Immature natural killer cell (primary cell): ENCODE measurements around the gene TRIOBP. TPM values are rescaled to one million over a fixed set of nuclear protein-coding genes. Genes with fewer than 3 reads are reported as not detected.

Experiments used
- DNase-seq, 3 donors: peaks; one replicate each; pipeline ENCODE4 v3.0.0; 2022; ENCODE audit warnings: mixed read lengths in 1 of 3
- H3K27ac Mint-ChIP-seq, 6 donors: one replicate each; pipeline ENCODE4 v1.8.0; 2020; ENCODE audit warnings: mixed read lengths in 6 of 6, mild to moderate bottlenecking in 5 of 6, inconsistent platforms in 4 of 6, moderate library complexity in 3 of 6
- H3K27me3 Mint-ChIP-seq, 3 donors: one replicate each; pipeline ENCODE4 v1.8.0; 2020 to 2021; ENCODE audit warnings: low read depth in 3 of 3, mild to moderate bottlenecking in 3 of 3, mixed read lengths in 3 of 3, moderate library complexity in 3 of 3, inconsistent platforms in 1 of 3
- H3K36me3 Mint-ChIP-seq, 3 donors: one replicate each; pipeline ENCODE4 v1.8.0; 2020; ENCODE audit warnings: mixed read lengths in 3 of 3, inconsistent platforms in 2 of 3, mild to moderate bottlenecking in 2 of 3
- H3K4me1 Mint-ChIP-seq, 2 donors: one replicate each; pipeline ENCODE4 v1.8.0; 2020; ENCODE audit warnings: inconsistent platforms in 2 of 2, mild to moderate bottlenecking in 2 of 2, mixed read lengths in 2 of 2, moderate library complexity in 1 of 2
- H3K4me3 Mint-ChIP-seq, 5 donors: one replicate each; pipeline ENCODE4 v1.8.0; 2020; ENCODE audit warnings: mild to moderate bottlenecking in 5 of 5, mixed read lengths in 5 of 5, inconsistent platforms in 3 of 5, moderate library complexity in 3 of 5
- H3K9me3 Mint-ChIP-seq, 6 donors: one replicate each; pipeline ENCODE4 v1.8.0; 2020; ENCODE audit warnings: mild to moderate bottlenecking in 6 of 6, mixed read lengths in 6 of 6, inconsistent platforms in 4 of 6, moderate library complexity in 3 of 6
- polyA plus RNA-seq, 3 donors: library from polyadenylated mRNA; unstranded; fragments of 300-500 nt; fragmentation: Illumina TruSeq; gene quantifications; one replicate each; pipeline ENCODE4 v1.2.3, GENCODE V29; 2021

The TRIOBP gene
- polyA plus RNA-seq, 3 donors from 2014 or later: 15.0 to 22.4 (median 20.8) TPM

DNA sequence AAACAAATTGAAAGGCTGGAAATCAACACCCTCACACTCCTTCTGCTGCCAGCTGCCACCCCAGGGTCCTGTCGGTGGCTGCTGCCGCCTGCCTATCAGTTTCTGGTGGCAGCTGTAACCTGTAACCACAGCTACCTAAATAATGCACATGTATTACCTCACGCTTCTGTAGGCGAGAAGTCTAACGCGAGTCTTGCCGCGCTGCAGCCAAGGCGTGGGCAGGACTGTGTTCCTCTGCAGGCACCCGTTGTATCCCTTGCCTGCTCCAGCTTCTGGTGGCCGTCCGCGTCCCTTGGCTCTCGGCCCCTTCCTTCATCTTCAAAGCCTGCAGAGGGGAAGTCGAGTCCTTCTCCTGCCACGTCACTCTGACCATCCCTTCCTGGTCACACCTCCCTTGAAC is 66.8 kb downstream of the TRIOBP start:
- Mint-ChIP-seq H3K4me1 (peaks cover 0 to 6% of the 10 kb centered on the region in 2 donors), H3K27ac (no peak overlapping the region), H3K9me3 (no peaks in the 10 kb centered on the region), H3K27me3 (peaks cover 0 to 3% (median 0%) of the 10 kb centered on the region in 3 donors), H3K4me3 (no peak overlapping the region), H3K36me3 (peaks cover 8 to 18% (median 13%) of the 10 kb centered on the region in 3 donors)
- DNase-seq: no peak

DNA sequence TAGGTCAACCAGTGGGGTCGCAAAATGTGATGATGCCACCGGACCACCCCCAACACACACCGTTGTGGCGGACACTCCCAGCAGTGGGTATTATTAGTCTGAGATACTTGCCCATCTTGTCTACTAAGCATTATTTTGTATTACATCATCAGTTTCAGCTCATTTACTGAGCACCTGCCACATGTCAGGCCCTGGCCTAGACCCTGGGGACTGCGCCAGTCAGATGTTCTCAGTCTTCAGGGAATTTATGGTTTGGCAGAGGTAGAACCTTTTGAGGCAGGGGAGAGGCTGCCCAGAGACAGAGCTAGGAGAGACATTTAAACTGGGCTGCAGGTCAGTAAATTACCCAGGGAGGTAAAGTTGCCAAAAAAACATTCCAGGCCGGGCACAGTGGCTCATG is 67.8 kb downstream of the TRIOBP start:
- Mint-ChIP-seq H3K4me3 (no peak overlapping the region), H3K27ac (no peak overlapping the region), H3K27me3 (peaks cover 0 to 3% (median 0%) of the 10 kb centered on the region in 3 donors), H3K4me1 (peaks cover 0 to 6% of the 10 kb centered on the region in 2 donors), H3K9me3 (no peaks in the 10 kb centered on the region), H3K36me3 (peaks cover 8 to 18% (median 13%) of the 10 kb centered on the region in 3 donors)
- DNase-seq: no peak

DNA sequence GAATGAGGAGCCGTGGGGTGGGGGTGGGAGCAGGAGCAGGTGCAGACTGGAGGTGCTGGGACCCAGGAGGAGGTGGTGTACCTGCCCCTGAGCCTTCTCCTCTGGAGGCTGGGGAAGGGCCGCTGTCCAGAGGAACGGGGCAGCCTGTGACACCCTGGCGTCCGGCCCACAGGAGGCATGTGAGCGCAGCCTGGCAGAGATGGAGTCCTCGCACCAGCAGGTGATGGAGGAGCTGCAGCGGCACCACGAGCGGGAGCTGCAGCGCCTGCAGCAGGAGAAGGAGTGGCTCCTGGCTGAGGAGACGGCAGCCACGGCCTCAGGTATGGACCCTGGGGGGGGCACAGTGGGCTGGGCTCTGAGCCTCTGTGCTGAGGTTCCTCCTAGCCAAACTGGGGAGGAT is 68.7 kb downstream of the TRIOBP start:
- H3K27ac Mint-ChIP-seq: no peak overlapping the region
- no peaks in the 10 kb centered on the region for H3K9me3 Mint-ChIP-seq
- no peak for DNase-seq
- no peaks in the 10 kb centered on the region for H3K4me1 Mint-ChIP-seq
- H3K4me3 Mint-ChIP-seq: no peak overlapping the region
- peaks cover 0 to 3% (median 0%) of the 10 kb centered on the region in 3 donors for H3K27me3 Mint-ChIP-seq
- H3K36me3 Mint-ChIP-seq: peaks cover 6 to 11% (median 8%) of the 10 kb centered on the region in 3 donors

DNA sequence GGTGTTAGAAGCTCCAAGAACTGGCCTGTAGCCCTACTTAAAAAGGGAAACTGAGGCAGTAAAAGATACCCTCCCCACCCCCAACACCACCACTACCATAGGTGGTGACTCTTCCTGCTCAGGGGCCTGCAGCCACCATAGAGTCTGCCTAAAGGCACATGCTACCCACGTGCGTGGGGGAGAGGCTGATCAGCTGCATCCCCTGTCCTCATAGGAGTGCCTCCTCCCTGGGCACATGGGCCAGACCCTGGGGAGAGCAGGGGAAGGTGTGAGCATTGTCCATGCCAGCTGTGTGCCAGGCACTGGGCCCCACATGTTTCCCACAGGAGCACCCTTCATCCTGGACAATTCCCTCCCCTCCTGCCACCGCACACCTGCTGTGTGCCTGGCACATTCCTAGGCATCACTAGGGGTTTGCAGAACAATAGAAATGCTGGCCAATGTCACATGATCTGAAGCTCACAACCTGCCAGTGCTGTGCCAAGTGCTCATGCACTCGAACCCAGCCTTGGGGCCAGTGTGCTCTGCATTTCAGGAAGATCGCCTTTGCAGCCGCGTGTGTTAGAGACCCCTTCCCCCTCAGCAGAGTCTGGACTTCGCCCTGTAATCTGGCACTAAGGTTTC is 69.2 kb downstream of the TRIOBP start:
- Mint-ChIP-seq H3K9me3 (no peaks in the 10 kb centered on the region), H3K27ac (no peak overlapping the region), H3K4me1 (no peaks in the 10 kb centered on the region), H3K36me3 (peaks cover 6 to 9% (median 8%) of the 10 kb centered on the region in 3 donors), H3K4me3 (no peak overlapping the region), H3K27me3 (peaks cover 0 to 2% (median 0%) of the 10 kb centered on the region in 3 donors)
- no peak for DNase-seq

DNA sequence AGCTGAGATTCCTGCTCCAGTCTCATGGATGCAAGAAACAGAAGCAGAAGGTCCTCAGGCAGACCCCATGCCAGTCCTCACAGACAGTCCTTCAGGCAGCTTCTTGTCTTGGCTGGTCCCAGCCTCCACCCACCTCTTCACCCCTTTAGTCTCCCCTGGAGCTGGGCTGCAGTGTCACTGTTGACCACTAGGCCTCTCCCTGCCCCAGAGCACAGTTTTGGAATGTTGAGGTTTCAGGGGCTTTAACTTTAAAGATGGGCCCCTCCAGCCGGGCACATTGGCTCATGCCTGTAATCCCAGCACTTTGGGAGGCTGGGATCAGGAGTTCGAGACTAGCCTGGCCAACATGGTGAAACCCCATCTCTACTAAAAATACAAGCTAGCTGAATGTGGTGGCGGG is 71.4 kb downstream of the TRIOBP start:
- Mint-ChIP-seq H3K9me3 (no peaks in the 10 kb centered on the region), H3K4me1 (peaks cover 0 to 9% of the 10 kb centered on the region in 2 donors), H3K36me3 (peaks cover 6 to 8% (median 8%) of the 10 kb centered on the region in 3 donors), H3K27ac (no peak overlapping the region), H3K27me3 (no peaks in the 10 kb centered on the region), H3K4me3 (no peak overlapping the region)
- no peak for DNase-seq

DNA sequence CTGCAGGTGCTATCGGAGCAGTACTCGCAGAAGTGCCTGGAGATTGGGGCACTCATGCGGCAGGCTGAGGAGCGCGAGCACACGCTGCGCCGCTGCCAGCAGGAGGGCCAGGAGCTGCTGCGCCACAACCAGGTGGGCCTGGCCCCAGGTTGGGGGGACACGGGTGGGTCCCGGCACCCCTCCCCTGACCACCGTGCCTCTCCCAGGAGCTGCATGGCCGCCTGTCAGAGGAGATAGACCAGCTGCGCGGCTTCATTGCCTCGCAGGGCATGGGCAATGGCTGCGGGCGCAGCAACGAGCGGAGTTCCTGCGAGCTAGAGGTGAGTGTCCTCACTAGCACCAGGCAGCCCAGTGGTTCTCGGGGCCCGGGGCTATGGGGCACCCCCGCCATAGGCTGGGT is 72.2 kb downstream of the TRIOBP start:
- H3K4me1 Mint-ChIP-seq: peaks cover 0 to 10% of the 10 kb centered on the region in 2 donors
- DNase-seq: no peak
- H3K4me3 Mint-ChIP-seq: no peak overlapping the region
- no peaks in the 10 kb centered on the region for H3K9me3 Mint-ChIP-seq
- H3K36me3 Mint-ChIP-seq: peaks cover 3 to 10% (median 7%) of the 10 kb centered on the region in 3 donors
- no peaks in the 10 kb centered on the region for H3K27me3 Mint-ChIP-seq
- H3K27ac Mint-ChIP-seq: no peak overlapping the region

DNA sequence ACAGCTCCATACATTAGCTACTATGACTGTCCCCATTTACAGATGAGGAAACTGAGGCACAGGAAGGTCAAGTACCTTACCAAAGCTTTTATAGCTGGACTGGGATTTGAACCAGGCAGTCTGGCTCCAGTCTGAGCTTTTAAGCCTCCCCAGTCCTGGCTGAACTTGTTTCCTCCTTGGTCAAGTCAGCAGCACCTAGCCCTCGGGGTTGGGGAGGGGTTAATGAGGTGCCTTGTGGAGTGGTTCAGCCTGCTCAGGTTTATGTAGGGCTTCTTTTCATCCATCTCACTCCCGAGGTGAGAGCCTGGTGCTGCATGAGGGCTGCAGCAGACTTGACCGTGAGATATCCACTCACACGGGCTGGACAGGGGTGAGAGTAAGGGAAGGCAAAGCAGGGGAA is 74.2 kb downstream of the TRIOBP start:
- H3K36me3 Mint-ChIP-seq: peaks cover 0 to 4% (median 4%) of the 10 kb centered on the region in 3 donors
- peaks cover 0 to 2% (median 0%) of the 10 kb centered on the region in 3 donors for H3K27me3 Mint-ChIP-seq
- no peak for DNase-seq
- H3K27ac Mint-ChIP-seq: no peak overlapping the region
- H3K4me3 Mint-ChIP-seq: no peak overlapping the region
- peaks cover 0 to 10% of the 10 kb centered on the region in 2 donors for H3K4me1 Mint-ChIP-seq
- H3K9me3 Mint-ChIP-seq: no peaks in the 10 kb centered on the region

DNA sequence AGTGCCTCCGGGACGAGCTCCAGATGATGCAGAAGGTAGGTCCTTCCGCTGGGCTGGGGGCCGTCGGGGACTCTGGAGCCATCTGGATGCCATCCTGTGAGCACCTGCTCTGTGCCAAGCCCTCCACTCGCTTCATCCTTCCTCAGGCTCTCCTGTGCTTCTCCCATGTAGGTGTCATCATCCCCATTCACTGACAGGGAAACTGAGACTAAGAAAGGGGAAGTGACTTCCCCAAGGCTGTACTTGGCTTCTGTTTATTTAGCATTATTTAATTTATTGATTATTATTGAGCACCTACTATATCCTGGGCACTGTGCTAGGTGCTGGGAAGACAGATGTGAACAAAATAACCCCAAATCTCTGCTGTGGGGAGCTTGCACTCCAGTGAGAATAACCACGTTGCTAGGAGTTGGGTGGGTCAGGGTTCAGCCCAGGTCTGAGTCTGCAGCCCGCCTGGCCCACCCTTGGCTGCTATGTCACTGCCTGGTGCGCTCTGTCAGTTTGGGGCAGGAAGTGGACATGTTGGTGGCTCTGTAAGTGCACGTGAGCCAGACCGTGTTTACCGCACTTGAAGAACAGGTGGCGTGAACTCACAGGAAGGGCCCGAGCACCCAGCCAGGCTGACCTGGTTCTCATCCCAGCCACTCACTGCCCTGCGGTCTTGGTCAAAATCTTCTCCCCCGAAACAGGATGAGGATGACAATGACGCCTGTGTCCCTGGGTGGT is 75.0 kb downstream of the TRIOBP start:
- peak overlapping the region in 3 of 6 donors; percentile 27 to 59 (median 57) for H3K27ac Mint-ChIP-seq
- H3K9me3 Mint-ChIP-seq: no peaks in the 10 kb centered on the region
- H3K4me1 Mint-ChIP-seq: peaks cover 0 to 10% of the 10 kb centered on the region in 2 donors
- H3K36me3 Mint-ChIP-seq: peaks cover 0 to 4% (median 4%) of the 10 kb centered on the region in 3 donors
- peak; percentile 23 to 40 (median 38) for DNase-seq
- H3K27me3 Mint-ChIP-seq: peaks cover 0 to 2% (median 0%) of the 10 kb centered on the region in 3 donors
- H3K4me3 Mint-ChIP-seq: no peak overlapping the region

DNA sequence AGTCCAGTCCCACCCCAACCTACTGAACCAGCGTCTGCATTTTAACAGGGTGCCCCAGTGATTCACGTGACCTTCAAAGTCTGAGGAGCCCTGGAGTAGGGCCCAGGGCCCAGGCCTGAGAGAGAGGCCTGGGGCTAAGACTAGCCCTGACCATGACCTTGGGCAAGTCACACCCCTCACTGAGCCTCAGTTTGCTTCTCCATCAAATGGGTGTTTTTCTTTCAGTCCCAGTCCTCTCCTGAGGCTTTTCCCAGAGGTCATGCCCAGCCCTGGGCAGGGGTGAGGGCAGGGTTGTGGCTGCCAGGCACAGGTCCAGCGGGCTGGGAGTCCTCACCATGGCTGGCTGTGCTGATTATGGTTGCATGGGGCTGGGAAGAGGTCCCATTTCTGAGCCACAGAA is 77.9 kb downstream of the TRIOBP start:
- Mint-ChIP-seq H3K36me3 (peaks cover 0 to 4% (median 4%) of the 10 kb centered on the region in 3 donors), H3K27me3 (peaks cover 0 to 5% (median 2%) of the 10 kb centered on the region in 3 donors), H3K27ac (no peak overlapping the region), H3K9me3 (no peaks in the 10 kb centered on the region), H3K4me3 (no peak overlapping the region), H3K4me1 (peaks cover 0 to 10% of the 10 kb centered on the region in 2 donors)
- DNase-seq: no peak

DNA sequence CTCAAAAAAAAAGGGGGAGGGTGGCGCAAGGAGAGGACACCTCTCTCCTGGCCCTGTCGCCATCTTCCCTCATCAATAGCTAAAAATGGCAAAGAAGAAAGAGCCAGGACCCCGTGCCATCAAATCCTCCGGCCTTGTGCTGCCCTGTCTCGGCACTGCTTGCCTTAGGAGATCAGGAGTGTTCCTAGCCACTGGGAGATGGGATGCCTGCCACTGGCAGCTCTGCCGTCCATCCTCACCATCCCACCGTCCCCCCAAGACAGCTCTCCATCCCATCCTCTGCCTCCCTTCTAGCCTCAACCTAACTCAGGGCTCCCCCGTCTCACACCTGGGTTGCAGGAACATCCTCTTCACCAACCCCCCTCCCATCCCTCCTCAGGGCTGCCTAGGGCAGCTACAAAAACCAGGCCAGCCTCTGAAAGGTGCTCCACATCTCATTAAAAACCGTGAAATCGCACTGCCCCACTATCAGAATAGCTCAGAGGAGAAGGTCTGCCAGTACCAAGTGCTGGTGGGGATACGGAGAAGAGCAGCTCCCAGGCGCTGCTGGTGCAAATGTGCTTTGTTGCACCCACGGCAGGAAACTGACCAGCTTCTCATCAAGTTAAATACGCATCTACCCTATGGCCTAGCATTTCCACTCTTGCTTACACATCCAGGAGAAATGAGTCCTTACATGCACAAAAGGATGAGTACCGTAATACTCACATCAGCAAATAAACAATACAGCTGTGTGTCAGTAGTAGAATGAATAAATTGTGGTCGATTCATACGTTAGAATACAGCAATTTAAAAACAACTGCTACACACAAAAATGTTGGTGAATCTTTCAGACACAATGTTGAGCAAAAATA is 79.2 kb downstream of the TRIOBP start:
- peaks cover 0 to 5% (median 2%) of the 10 kb centered on the region in 3 donors for H3K27me3 Mint-ChIP-seq
- peaks cover 0 to 4% (median 4%) of the 10 kb centered on the region in 3 donors for H3K36me3 Mint-ChIP-seq
- H3K27ac Mint-ChIP-seq: peak overlapping the region in 1 of 6 donors; percentile 21
- H3K9me3 Mint-ChIP-seq: no peaks in the 10 kb centered on the region
- H3K4me1 Mint-ChIP-seq: peaks cover 0 to 10% of the 10 kb centered on the region in 2 donors
- H3K4me3 Mint-ChIP-seq: no peak overlapping the region
- DNase-seq: no peak

DNA sequence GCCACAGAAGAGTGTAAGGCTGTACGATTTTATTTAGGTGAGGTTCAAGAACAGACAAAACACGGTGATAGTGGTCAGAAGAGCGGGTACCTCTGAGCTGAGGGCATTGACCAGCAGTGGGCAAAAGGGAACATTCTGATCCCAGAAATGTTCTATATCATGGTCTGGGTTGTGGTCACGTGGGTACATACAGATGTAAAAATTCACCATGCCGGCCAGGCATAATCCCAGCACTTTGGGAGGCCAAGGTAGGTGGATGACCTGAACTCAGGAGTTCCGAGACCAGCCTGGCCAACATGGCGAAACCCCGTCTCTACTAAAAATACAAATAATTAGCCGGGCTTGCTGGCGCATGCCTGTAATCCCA is 79.8 kb downstream of the TRIOBP start:
- H3K27me3 Mint-ChIP-seq: peaks cover 0 to 5% (median 2%) of the 10 kb centered on the region in 3 donors
- H3K27ac Mint-ChIP-seq: peak overlapping the region in 1 of 6 donors; percentile 21
- H3K9me3 Mint-ChIP-seq: no peaks in the 10 kb centered on the region
- peaks cover 0 to 10% of the 10 kb centered on the region in 2 donors for H3K4me1 Mint-ChIP-seq
- H3K4me3 Mint-ChIP-seq: no peak overlapping the region
- peaks cover 0 to 4% (median 4%) of the 10 kb centered on the region in 3 donors for H3K36me3 Mint-ChIP-seq
- DNase-seq: no peak

DNA sequence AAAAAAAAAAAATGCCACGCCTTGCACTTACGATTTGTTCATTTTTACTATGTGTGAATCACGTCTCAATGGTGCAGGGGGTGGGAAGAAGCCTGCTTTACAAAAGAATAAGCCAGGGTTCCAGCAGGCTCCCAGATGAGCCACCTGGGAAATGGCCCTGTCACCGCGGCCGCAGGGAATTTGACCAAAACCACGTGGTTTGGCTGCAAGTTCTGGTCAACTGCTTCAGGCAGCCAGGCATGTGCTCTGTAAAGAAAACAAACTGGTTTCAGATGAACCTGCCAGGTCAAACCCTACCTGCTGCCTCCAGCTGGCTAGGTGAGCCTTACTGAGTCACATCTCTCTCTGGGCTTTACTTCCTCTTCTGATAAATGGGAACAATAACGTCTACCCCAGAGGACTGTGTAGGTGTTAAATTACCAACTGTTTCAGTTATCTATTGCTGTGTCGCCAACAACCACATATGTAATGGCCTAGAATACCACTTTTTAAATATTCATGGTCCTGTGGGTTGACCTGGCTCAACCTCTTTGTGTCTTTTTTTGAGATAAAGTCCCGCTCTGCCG is 80.4 kb downstream of the TRIOBP start:
- peaks cover 0 to 6% of the 10 kb centered on the region in 2 donors for H3K4me1 Mint-ChIP-seq
- peaks cover 0 to 4% (median 4%) of the 10 kb centered on the region in 3 donors for H3K36me3 Mint-ChIP-seq
- H3K9me3 Mint-ChIP-seq: no peaks in the 10 kb centered on the region
- no peak for DNase-seq
- no peak overlapping the region for H3K27ac Mint-ChIP-seq
- peaks cover 0 to 5% (median 2%) of the 10 kb centered on the region in 3 donors for H3K27me3 Mint-ChIP-seq
- no peak overlapping the region for H3K4me3 Mint-ChIP-seq

DNA sequence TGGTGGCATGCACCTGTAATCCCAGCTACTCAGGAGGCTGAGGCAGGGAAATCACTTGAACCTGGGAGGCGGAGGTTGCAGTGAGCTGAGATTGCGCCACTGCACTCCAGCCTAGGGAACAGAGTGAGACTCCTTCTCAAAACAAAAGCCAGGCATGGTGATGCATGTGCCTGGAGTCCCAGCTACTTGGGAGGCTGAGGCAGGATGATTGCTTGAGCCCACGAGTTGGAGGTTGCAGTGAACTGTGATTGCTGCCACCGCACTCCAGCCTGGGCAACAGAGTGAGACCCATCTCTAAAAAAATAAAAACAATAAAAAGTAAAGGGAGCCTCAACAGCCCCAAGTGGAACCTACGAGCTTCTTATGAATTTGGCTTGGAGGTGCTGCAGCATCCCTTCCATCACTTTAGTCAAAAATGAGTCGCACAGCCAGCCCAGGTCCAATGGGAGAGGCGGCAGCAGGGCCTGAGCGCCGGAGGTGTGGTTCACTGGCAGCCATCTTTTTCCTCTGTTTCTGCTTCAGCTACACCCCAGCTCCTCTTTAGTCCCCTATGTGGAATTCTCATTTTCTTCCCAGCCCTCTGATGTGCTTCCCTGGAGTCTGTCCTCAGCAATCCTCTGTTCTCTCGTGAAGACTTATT is 81.6 kb downstream of the TRIOBP start:
- Mint-ChIP-seq H3K36me3 (peaks cover 0 to 4% (median 4%) of the 10 kb centered on the region in 3 donors), H3K27ac (no peak overlapping the region), H3K9me3 (no peaks in the 10 kb centered on the region), H3K4me1 (peaks cover 0 to 1% of the 10 kb centered on the region in 2 donors), H3K4me3 (no peak overlapping the region), H3K27me3 (peaks cover 0 to 5% (median 2%) of the 10 kb centered on the region in 3 donors)
- DNase-seq: no peak
